HEK293 (cell line): ENCODE measurements around the gene PSRC1.

Source experiments
- EGR2 ChIP-seq: fragments of 450-650 bp; formaldehyde crosslinking; IDR thresholded peaks from 2 replicates; pipeline ENCODE4 v1.5.1; 2016; ENCODE audit warnings: low read depth, missing biosample characterization, missing genetic modification characterization
- FEZF1 ChIP-seq: fragments of 450-650 bp; formaldehyde crosslinking; IDR thresholded peaks from 2 replicates; pipeline ENCODE4 v1.5.1; 2016; ENCODE audit warnings: missing biosample characterization, missing genetic modification characterization
- GLIS2 ChIP-seq: fragments of 450-650 bp; formaldehyde crosslinking; IDR thresholded peaks from 2 replicates; pipeline ENCODE4 v1.5.1; 2016; ENCODE audit warnings: missing biosample characterization, missing genetic modification characterization
- SP3 ChIP-seq: fragments of 450-650 bp; formaldehyde crosslinking; IDR thresholded peaks from 2 replicates; pipeline ENCODE4 v1.5.1; 2016; ENCODE audit warnings: missing biosample characterization, missing genetic modification characterization
- TCF7L2 ChIP-seq: IDR thresholded peaks from 2 replicates; pipeline ENCODE4 v1.6.1; 2011; ENCODE audit warnings: low read depth, mild to moderate bottlenecking, inconsistent platforms, low read length, moderate library complexity, borderline replicate concordance
- TRIM28 ChIP-seq: IDR thresholded peaks from 2 replicates; pipeline ENCODE4 v1.6.1; 2011; ENCODE audit warnings: low read length, control low read depth, borderline replicate concordance
- ZNF175 ChIP-seq: fragments of 450-650 bp; formaldehyde crosslinking; IDR thresholded peaks from 2 replicates; pipeline ENCODE4 v1.5.1; 2016; ENCODE audit warnings: missing biosample characterization, missing genetic modification characterization
- ZNF24 ChIP-seq: fragments of 450-650 bp; formaldehyde crosslinking; IDR thresholded peaks from 2 replicates; pipeline ENCODE4 v1.5.1; 2016; ENCODE audit warnings: missing biosample characterization, missing genetic modification characterization
- ZNF324 ChIP-seq: fragments of 450-650 bp; formaldehyde crosslinking; IDR thresholded peaks from 2 replicates; pipeline ENCODE4 v1.5.1; 2016; ENCODE audit warnings: missing biosample characterization, missing genetic modification characterization
- ZNF335 ChIP-seq: fragments of 450-650 bp; formaldehyde crosslinking; conservative IDR thresholded peaks from 2 replicates; pipeline ENCODE4 v1.5.1; 2016; ENCODE audit warnings: missing biosample characterization, missing genetic modification characterization
- ZNF341 ChIP-seq: fragments of 450-650 bp; formaldehyde crosslinking; IDR thresholded peaks from 2 replicates; pipeline ENCODE4; 2016; ENCODE audit warnings: low read depth, missing biosample characterization, missing genetic modification characterization
- ZNF433 ChIP-seq: fragments of 450-650 bp; formaldehyde crosslinking; IDR thresholded peaks from 2 replicates; pipeline ENCODE4 v1.5.1; 2016; ENCODE audit warnings: missing biosample characterization, missing genetic modification characterization, low read depth
- ZNF558 ChIP-seq: fragments of 450-650 bp; formaldehyde crosslinking; IDR thresholded peaks from 2 replicates; pipeline ENCODE4 v1.5.1; 2016; ENCODE audit warnings: missing biosample characterization, missing genetic modification characterization
- ZNF658 ChIP-seq: fragments of 450-650 bp; formaldehyde crosslinking; IDR thresholded peaks from 2 replicates; pipeline ENCODE4; 2016; ENCODE audit warnings: missing biosample characterization, missing genetic modification characterization
- ZNF830 ChIP-seq: fragments of 450-650 bp; IDR thresholded peaks from 2 replicates; pipeline ENCODE4 v1.5.0; 2018; ENCODE audit warnings: missing biosample characterization, missing genetic modification characterization, low read depth, mild to moderate bottlenecking, moderate library complexity
- ZSCAN30 ChIP-seq: fragments of 450-650 bp; IDR thresholded peaks from 2 replicates; pipeline ENCODE4 v1.5.1; 2018; ENCODE audit warnings: missing biosample characterization, mild to moderate bottlenecking, missing genetic modification characterization, moderate library complexity
- TF ChIP-seq, protein P1 (sequence below): fragments of 450-650 bp; formaldehyde crosslinking; IDR thresholded peaks from 2 replicates; pipeline ENCODE4 v1.5.1; 2017; ENCODE audit warnings: missing biosample characterization, missing genetic modification characterization
- TF ChIP-seq, protein P2 (sequence below): fragments of 450-650 bp; formaldehyde crosslinking; IDR thresholded peaks from 2 replicates; pipeline ENCODE4 v1.5.1; 2016; ENCODE audit warnings: missing biosample characterization, missing genetic modification characterization
- TF ChIP-seq, protein P3 (sequence below): fragments of 450-650 bp; formaldehyde crosslinking; IDR thresholded peaks from 2 replicates; pipeline ENCODE4 v1.5.0; 2017; ENCODE audit warnings: missing biosample characterization, missing genetic modification characterization, borderline replicate concordance
- TF ChIP-seq, protein P4 (sequence below): fragments of 450-650 bp; IDR thresholded peaks from 2 replicates; pipeline ENCODE4 v1.5.1; 2018; ENCODE audit warnings: missing biosample characterization, missing genetic modification characterization
- TF ChIP-seq, protein P5 (sequence below): fragments of 450-650 bp; formaldehyde crosslinking; IDR thresholded peaks from 2 replicates; pipeline ENCODE4 v1.5.1; 2016; ENCODE audit warnings: missing biosample characterization, missing genetic modification characterization
- TF ChIP-seq, protein P6 (sequence below): fragments of 450-650 bp; formaldehyde crosslinking; IDR thresholded peaks from 2 replicates; pipeline ENCODE4 v1.5.1; 2016; ENCODE audit warnings: missing biosample characterization, missing genetic modification characterization, borderline replicate concordance
- TF ChIP-seq, protein P7 (sequence below): fragments of 450-650 bp; formaldehyde crosslinking; IDR thresholded peaks from 2 replicates; pipeline ENCODE4 v1.5.1; 2016; ENCODE audit warnings: missing biosample characterization, missing genetic modification characterization

Gene PSRC1

DNA sequence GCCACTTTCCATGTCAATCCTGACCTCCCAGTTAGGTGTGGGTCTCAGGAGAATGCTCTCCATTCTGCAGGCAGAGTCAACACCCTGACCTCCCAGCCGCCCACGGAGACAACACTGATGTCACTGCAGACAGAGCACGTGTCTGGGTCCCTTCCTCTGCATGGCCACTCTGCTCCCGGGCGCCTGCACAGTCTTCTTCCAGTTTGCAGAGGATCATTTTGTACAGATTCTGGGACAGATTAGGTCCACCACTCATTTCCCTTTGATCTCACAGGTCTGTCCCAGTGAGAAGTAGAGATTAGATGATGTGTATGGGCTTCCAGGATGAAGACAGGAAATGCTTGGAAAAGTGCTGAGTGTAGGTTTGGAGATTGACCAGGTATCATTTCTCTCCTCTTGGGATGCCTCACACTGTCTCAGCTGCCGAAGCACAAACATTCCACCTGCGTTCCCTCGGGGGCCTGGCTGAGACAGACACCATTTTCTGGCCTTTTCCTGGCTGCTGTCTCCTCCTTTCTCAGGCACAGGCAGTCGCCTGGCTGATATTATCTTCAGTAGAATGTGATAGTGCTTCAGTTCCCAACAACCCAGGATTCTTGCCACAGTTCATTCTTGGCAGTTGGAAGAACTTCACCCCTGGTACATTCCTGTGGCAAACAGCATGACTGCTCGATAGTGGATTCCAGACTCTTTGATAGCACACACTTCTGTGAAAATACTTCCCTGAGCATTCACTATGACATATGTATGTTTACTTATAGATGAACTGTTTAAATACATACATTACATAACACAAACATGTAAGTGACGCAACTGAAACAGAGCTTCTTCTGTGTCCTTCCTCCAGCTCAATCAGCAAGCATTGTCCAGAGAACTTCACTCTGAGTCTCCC lies 16.0 kb upstream of the PSRC1 start (continued):
- no peak for TF ChIP-seq SP3
- TF ChIP-seq, protein P1, sequence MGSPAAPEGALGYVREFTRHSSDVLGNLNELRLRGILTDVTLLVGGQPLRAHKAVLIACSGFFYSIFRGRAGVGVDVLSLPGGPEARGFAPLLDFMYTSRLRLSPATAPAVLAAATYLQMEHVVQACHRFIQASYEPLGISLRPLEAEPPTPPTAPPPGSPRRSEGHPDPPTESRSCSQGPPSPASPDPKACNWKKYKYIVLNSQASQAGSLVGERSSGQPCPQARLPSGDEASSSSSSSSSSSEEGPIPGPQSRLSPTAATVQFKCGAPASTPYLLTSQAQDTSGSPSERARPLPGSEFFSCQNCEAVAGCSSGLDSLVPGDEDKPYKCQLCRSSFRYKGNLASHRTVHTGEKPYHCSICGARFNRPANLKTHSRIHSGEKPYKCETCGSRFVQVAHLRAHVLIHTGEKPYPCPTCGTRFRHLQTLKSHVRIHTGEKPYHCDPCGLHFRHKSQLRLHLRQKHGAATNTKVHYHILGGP (tag by site-specific recombination), result no peak
- TF ChIP-seq FEZF1 (tag by site-specific recombination), result no peak
- no peak for TF ChIP-seq ZSCAN30
- TF ChIP-seq TRIM28, result no peak
- no peak for TF ChIP-seq ZNF658 (tag by site-specific recombination)
- TF ChIP-seq, protein P2, sequence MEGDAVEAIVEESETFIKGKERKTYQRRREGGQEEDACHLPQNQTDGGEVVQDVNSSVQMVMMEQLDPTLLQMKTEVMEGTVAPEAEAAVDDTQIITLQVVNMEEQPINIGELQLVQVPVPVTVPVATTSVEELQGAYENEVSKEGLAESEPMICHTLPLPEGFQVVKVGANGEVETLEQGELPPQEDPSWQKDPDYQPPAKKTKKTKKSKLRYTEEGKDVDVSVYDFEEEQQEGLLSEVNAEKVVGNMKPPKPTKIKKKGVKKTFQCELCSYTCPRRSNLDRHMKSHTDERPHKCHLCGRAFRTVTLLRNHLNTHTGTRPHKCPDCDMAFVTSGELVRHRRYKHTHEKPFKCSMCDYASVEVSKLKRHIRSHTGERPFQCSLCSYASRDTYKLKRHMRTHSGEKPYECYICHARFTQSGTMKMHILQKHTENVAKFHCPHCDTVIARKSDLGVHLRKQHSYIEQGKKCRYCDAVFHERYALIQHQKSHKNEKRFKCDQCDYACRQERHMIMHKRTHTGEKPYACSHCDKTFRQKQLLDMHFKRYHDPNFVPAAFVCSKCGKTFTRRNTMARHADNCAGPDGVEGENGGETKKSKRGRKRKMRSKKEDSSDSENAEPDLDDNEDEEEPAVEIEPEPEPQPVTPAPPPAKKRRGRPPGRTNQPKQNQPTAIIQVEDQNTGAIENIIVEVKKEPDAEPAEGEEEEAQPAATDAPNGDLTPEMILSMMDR, result no peak
- TF ChIP-seq GLIS2, result no peak
- no peak for TF ChIP-seq ZNF433
- no peak for TF ChIP-seq ZNF558 (tag by site-specific recombination)
- peak; percentile 28; the same call in 1 of the 2 replicates for TF ChIP-seq ZNF335 (tag by site-specific recombination)
- TF ChIP-seq, protein P3, sequence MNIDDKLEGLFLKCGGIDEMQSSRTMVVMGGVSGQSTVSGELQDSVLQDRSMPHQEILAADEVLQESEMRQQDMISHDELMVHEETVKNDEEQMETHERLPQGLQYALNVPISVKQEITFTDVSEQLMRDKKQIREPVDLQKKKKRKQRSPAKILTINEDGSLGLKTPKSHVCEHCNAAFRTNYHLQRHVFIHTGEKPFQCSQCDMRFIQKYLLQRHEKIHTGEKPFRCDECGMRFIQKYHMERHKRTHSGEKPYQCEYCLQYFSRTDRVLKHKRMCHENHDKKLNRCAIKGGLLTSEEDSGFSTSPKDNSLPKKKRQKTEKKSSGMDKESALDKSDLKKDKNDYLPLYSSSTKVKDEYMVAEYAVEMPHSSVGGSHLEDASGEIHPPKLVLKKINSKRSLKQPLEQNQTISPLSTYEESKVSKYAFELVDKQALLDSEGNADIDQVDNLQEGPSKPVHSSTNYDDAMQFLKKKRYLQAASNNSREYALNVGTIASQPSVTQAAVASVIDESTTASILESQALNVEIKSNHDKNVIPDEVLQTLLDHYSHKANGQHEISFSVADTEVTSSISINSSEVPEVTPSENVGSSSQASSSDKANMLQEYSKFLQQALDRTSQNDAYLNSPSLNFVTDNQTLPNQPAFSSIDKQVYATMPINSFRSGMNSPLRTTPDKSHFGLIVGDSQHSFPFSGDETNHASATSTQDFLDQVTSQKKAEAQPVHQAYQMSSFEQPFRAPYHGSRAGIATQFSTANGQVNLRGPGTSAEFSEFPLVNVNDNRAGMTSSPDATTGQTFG (tag by site-specific recombination), result no peak
- TF ChIP-seq, protein P4, sequence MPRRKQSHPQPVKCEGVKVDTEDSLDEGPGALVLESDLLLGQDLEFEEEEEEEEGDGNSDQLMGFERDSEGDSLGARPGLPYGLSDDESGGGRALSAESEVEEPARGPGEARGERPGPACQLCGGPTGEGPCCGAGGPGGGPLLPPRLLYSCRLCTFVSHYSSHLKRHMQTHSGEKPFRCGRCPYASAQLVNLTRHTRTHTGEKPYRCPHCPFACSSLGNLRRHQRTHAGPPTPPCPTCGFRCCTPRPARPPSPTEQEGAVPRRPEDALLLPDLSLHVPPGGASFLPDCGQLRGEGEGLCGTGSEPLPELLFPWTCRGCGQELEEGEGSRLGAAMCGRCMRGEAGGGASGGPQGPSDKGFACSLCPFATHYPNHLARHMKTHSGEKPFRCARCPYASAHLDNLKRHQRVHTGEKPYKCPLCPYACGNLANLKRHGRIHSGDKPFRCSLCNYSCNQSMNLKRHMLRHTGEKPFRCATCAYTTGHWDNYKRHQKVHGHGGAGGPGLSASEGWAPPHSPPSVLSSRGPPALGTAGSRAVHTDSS (tag by site-specific recombination), result no peak
- TF ChIP-seq, protein P5, sequence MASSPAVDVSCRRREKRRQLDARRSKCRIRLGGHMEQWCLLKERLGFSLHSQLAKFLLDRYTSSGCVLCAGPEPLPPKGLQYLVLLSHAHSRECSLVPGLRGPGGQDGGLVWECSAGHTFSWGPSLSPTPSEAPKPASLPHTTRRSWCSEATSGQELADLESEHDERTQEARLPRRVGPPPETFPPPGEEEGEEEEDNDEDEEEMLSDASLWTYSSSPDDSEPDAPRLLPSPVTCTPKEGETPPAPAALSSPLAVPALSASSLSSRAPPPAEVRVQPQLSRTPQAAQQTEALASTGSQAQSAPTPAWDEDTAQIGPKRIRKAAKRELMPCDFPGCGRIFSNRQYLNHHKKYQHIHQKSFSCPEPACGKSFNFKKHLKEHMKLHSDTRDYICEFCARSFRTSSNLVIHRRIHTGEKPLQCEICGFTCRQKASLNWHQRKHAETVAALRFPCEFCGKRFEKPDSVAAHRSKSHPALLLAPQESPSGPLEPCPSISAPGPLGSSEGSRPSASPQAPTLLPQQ (tag by site-specific recombination), result 0 out of 2 replicates have a peak, but pooled peaks have one; percentile 20
- TF ChIP-seq ZNF341, result no peak
- no peak for TF ChIP-seq ZNF175 (tag by site-specific recombination)
- no peak for TF ChIP-seq ZNF324 (tag by site-specific recombination)
- no peak for TF ChIP-seq TCF7L2
- no peak for TF ChIP-seq ZNF830 (tag by site-specific recombination)
- TF ChIP-seq, protein P6, sequence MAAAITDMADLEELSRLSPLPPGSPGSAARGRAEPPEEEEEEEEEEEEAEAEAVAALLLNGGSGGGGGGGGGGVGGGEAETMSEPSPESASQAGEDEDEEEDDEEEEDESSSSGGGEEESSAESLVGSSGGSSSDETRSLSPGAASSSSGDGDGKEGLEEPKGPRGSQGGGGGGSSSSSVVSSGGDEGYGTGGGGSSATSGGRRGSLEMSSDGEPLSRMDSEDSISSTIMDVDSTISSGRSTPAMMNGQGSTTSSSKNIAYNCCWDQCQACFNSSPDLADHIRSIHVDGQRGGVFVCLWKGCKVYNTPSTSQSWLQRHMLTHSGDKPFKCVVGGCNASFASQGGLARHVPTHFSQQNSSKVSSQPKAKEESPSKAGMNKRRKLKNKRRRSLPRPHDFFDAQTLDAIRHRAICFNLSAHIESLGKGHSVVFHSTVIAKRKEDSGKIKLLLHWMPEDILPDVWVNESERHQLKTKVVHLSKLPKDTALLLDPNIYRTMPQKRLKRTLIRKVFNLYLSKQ, result no peak
- TF ChIP-seq ZNF24 (tag by site-specific recombination), result no peak
- TF ChIP-seq, protein P7, sequence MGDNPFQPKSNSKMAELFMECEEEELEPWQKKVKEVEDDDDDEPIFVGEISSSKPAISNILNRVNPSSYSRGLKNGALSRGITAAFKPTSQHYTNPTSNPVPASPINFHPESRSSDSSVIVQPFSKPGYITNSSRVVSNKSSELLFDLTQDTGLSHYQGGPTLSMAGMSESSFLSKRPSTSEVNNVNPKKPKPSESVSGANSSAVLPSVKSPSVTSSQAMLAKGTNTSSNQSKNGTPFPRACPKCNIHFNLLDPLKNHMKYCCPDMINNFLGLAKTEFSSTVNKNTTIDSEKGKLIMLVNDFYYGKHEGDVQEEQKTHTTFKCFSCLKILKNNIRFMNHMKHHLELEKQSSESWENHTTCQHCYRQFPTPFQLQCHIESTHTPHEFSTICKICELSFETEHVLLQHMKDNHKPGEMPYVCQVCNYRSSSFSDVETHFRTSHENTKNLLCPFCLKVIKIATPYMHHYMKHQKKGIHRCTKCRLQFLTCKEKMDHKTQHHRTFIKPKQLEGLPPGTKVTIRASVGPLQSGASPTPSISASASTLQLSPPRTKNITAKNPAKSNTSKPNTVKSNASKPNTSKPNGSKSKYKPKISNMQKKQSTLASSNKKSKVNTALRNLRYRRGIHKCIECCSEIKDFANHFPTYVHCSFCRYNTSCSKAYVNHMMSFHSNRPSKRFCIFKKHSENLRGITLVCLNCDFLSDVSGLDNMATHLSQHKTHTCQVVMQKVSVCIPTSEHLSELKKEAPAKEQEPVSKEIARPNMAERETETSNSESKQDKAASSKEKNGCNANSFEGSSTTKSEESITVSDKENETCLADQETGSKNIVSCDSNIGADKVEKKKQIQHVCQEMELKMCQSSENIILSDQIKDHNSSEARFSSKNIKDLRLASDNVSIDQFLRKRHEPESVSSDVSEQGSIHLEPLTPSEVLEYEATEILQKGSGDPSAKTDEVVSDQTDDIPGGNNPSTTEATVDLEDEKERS, result no peak
- TF ChIP-seq EGR2, result peak; percentile 42; the same call in 1 of the 2 replicates
